Lung (tissue), 12 donors: ENCODE measurements around the gene SUMO4. TPM values are rescaled to one million over a fixed set of nuclear protein-coding genes. Genes with fewer than 3 reads are reported as not detected.

Experiments
- ATAC-seq: fragments of 200-7000 bp; cut with Tn5 transposase; one replicate; pipeline ENCODE4 v1.9.1; 2020; ENCODE audit warnings: moderate number of reproducible peaks; ENCODE audit not compliant: insufficient read depth, low FRiP score
- DNase-seq, 3 donors: peaks; one replicate each; pipeline ENCODE4 v3.0.0-alpha.2; 2013 to 2017
- H3K27ac ChIP-seq, 2 donors: one replicate each; pipeline ENCODE4 v1.5.1; 2013; ENCODE audit warnings: mild to moderate bottlenecking in 2 of 2, moderate library complexity in 2 of 2, control low read depth in 1 of 2, inconsistent platforms in 1 of 2, low read depth in 1 of 2, low read length in 1 of 2
- H3K27me3 ChIP-seq, 3 donors: one replicate each; pipeline ENCODE4 v1.5.1; 2013; ENCODE audit warnings: low read length in 2 of 3; ENCODE audit not compliant: control insufficient read depth in 3 of 3, insufficient read depth in 3 of 3
- H3K36me3 ChIP-seq, 4 donors: one replicate each; pipeline ENCODE4 v1.5.1; 2013; ENCODE audit warnings: low read length in 4 of 4, mild to moderate bottlenecking in 1 of 4, moderate library complexity in 1 of 4; ENCODE audit not compliant: control insufficient read depth in 4 of 4, insufficient read depth in 4 of 4
- H3K4me1 ChIP-seq, 5 donors: one replicate each; pipeline ENCODE4 v1.5.1; 2013; ENCODE audit warnings: low read length in 5 of 5, mild to moderate bottlenecking in 2 of 5, moderate library complexity in 1 of 5; ENCODE audit not compliant: control insufficient read depth in 5 of 5, insufficient read depth in 5 of 5
- H3K4me3 ChIP-seq: one replicate; pipeline ENCODE4 v1.5.1; 2013; ENCODE audit warnings: mild to moderate bottlenecking, control low read depth, moderate library complexity
- H3K9ac ChIP-seq, 2 donors: one replicate each; pipeline ENCODE4 v1.5.1; 2013; ENCODE audit warnings: low read length in 2 of 2, control low read depth in 1 of 2; ENCODE audit not compliant: insufficient read depth in 1 of 2
- H3K9me3 ChIP-seq, 4 donors: one replicate each; pipeline ENCODE4 v1.5.1; 2013; ENCODE audit warnings: low read length in 3 of 4, mild to moderate bottlenecking in 1 of 4, moderate library complexity in 1 of 4; ENCODE audit not compliant: control insufficient read depth in 4 of 4, insufficient read depth in 3 of 4
- CTCF ChIP-seq: IDR thresholded peaks from 2 replicates; pipeline ENCODE4 v1.5.1; 2012; ENCODE audit warnings: mild to moderate bottlenecking; ENCODE audit errors: control extremely low read depth, extremely low read depth
- WGBS, 2 donors: extraction: QIAGEN DNeasy Blood & Tissue Kit; methylation state at CpG; one replicate each; pipeline ENCODE4 v1.1.7; 2013; 5-methylcytosine and 5-hydroxymethylcytosine counted together
- polyA plus RNA-seq, 2 donors: library from polyadenylated mRNA; stranded (reverse); fragments of 200-250 nt; gene quantifications; one replicate each; pipeline ENCODE4 v1.2.1, GENCODE V29; 2013
- total RNA-seq, 2 donors: library from RNA; depleted of rRNA in 1 of 2; stranded (reverse); fragments of >200 nt in 1 of 2; gene quantifications; one replicate each; pipeline ENCODE4 v1.2.1, GENCODE V29; 2014 to 2021
- donor health status: control.
- donor health status: control.
- donor health status: Bipolar disorder and iron deficiency.
- donor health status: healthy.
- donor health status: DM: yes; HTN: yes; CAD: no.

SUMO4 gene
- total and polyA plus RNA-seq, 4 donors: 0.11 to 12.9 (median 0.93) TPM

GRCh38 chr6:149393002-149393679 is 6.9 kb upstream of the SUMO4 start:
- H3K9me3 ChIP-seq: no peaks in the 10 kb centered on the region
- peaks cover 0 to 6% (median under 1%) of the 10 kb centered on the region in 4 donors for H3K36me3 ChIP-seq
- no peak overlapping the region for H3K4me3 ChIP-seq
- ATAC-seq (no peak), DNase-seq (no peak)
- no peaks in the 10 kb centered on the region for H3K27me3 ChIP-seq
- no peak overlapping the region for H3K27ac ChIP-seq
- peaks cover 0 to 10% (median 0%) of the 10 kb centered on the region in 5 donors for H3K4me1 ChIP-seq
- H3K9ac ChIP-seq: no peak overlapping the region
- no peak for TF ChIP-seq CTCF

GRCh38 chr6:149395185-149395584 is 4.9 kb upstream of the SUMO4 start:
- no peak overlapping the region for H3K9ac ChIP-seq
- ATAC-seq (no peak), DNase-seq (no peak)
- no peak for TF ChIP-seq CTCF
- peaks cover 0 to 9% (median 0%) of the 10 kb centered on the region in 5 donors for H3K4me1 ChIP-seq
- peaks cover 0 to 8% (median 5%) of the 10 kb centered on the region in 4 donors for H3K36me3 ChIP-seq
- H3K9me3 ChIP-seq: peaks cover 0 to 2% (median 0%) of the 10 kb centered on the region in 4 donors
- no peak overlapping the region for H3K27ac ChIP-seq
- no peak overlapping the region for H3K4me3 ChIP-seq
- H3K27me3 ChIP-seq: no peaks in the 10 kb centered on the region

GRCh38 chr6:149397384-149397783 is 2.7 kb upstream of the SUMO4 start:
- 95 to 96% methylated on average over 6 of the region's 6 CpGs for WGBS, 2 donors
- no peak overlapping the region for H3K4me3 ChIP-seq
- no peaks in the 10 kb centered on the region for H3K27me3 ChIP-seq

More at GRCh38 chr6:149397384-149397783, 2.7 kb upstream of the SUMO4 start:
- H3K36me3 ChIP-seq: peaks cover under 1 to 15% (median 6%) of the 10 kb centered on the region in 4 donors
- TF ChIP-seq CTCF: no peak
- DNase-seq (no peak), ATAC-seq (no peak)
- peaks cover 0 to 9% (median 0%) of the 10 kb centered on the region in 5 donors for H3K4me1 ChIP-seq
- H3K27ac ChIP-seq: no peak overlapping the region
- H3K9ac ChIP-seq: no peak overlapping the region
- peaks cover 0 to 2% (median 0%) of the 10 kb centered on the region in 4 donors for H3K9me3 ChIP-seq
